Activated CD8-positive, alpha-beta memory T cell treated with anti-CD3 and anti-CD28 coated beads for 4 hours (primary cell): Measurements from ENCODE around the gene TBC1D30.

Source experiments
- DNase-seq, 2 donors: peaks; one replicate each; pipeline ENCODE4 v3.0.0-alpha.2; 2020; ENCODE audit warnings: low read depth in 2 of 2

Gene TBC1D30

GRCh38 chr12:64911081-64911480 lies 86.6 kb downstream of the TBC1D30 start:
- no peak for DNase-seq

GRCh38 chr12:64911912-64912311 lies 87.5 kb downstream of the TBC1D30 start:
- no peak for DNase-seq

DNA sequence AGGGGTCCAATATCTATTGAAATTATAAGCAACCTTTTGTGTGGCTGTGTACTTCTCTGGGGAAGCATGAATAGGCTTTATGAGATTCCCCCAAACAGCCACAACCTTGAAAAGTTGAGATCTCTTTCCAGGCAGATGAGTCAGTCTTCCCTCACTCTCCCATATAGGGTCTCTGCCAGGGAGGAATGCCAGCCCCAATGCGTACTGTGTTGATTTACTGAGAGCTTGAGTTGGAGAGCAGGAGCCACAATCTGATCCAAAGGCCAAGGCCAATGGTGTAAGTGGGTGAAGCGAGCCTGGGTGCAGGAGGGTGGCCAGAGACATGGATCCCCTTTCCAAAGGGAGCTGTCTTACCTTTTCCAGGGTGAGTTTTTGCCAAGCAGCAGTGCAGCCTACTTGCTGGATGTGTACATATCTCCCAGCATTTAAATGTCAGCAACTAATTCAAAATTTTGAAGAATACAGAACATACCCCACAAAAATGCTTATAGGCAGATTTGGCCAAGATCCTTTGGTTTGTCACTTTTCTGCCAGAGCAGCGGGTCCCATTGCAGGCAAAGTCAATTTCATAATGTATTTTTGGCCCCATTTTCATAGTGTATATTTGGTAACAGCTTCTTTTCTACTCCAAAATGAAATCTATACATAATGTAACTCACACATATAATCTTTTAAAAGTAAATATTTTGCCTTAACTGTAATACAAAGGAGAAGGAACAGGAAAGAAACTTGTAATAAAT lies 88.2 kb downstream of the TBC1D30 start:
- no peak for DNase-seq

- DNase-seq = no peak
These were observed 90.8 kb downstream of the TBC1D30 start for GRCh38 chr12:64915242-64915641.

- no peak for DNase-seq
These were observed 92.2 kb downstream of the TBC1D30 start for GRCh38 chr12:64916411-64917261.

DNA sequence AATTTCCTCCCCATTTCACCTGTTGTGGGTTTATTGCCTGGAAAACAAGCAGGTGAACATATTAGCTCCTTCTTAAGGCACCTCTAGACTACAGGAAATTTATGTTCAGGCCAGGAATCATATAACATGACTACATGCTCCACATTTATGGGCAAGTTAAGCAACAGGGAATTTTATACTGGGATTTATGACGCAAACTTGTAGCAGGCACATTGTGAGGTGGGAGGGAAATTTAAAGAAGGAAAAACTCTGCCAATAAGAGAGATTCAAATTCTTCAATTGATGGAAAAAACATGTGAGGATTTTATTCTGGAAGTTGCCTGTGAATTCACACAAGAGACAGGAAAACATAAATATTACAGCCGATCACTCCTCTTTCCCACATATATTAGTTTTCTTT lies 93.9 kb downstream of the TBC1D30 start:
- DNase-seq = no peak

- DNase-seq = no peak
These were observed 94.4 kb downstream of the TBC1D30 start for GRCh38 chr12:64918801-64919200.

- DNase-seq = no peak
These were observed 98.4 kb downstream of the TBC1D30 start for GRCh38 chr12:64922853-64923252.

- no peak for DNase-seq
These were observed 99.1 kb downstream of the TBC1D30 start for GRCh38 chr12:64923536-64923935.
